ENCODE results near the gene EFNA1.

Gene EFNA1

GRCh38 chr1:155177918-155178281, 50.2 kb downstream of the EFNA1 start (continued):
- TF ChIP-seq ZNF580 (tag by site-specific recombination; IDR thresholded peaks at IDR 0.05) (no peak), ZNF132 (tag by site-specific recombination; IDR thresholded peaks at IDR 0.05; ENCODE audit: borderline replicate concordance) (no peak), ZNF266 (tag by site-specific recombination; IDR thresholded peaks at IDR 0.05; ENCODE audit: low read depth) (no peak), ZNF133 (tag by site-specific recombination; IDR thresholded peaks at IDR 0.05) (no peak), ZIC2 (tag by site-specific recombination; IDR thresholded peaks at IDR 0.05) (no peak), ZNF148 (tag by site-specific recombination; IDR thresholded peaks at IDR 0.05; ENCODE audit: borderline replicate concordance) (no peak), CTCF (tag by site-specific recombination; IDR thresholded peaks at IDR 0.05) (no peak), BCL11A (tag by site-specific recombination; IDR thresholded peaks at IDR 0.05; ENCODE audit: low read depth) (no peak), ZNF18 (tag by site-specific recombination; IDR thresholded peaks at IDR 0.05) (no peak), SP7 (tag by site-specific recombination; IDR thresholded peaks at IDR 0.05) (no peak), HIC1 (tag by site-specific recombination; IDR thresholded peaks at IDR 0.05) (no peak), ZNF791 (tag by site-specific recombination; IDR thresholded peaks at IDR 0.05) (no peak)

- H3K27ac ChIP-seq (ENCODE audit: extremely low read depth, low read depth, low read length), result no peak overlapping the region
- no peaks in the 10 kb centered on the region for H3K4me1 ChIP-seq (ENCODE audit: control insufficient read depth, insufficient read depth, low read length)
- H3K36me3 ChIP-seq (ENCODE audit: control insufficient read depth in 2 of 2, insufficient read depth in 1 of 2, low read length in 2 of 2), result no peaks in the 10 kb centered on the region
- TF ChIP-seq BCL11A (tag by site-specific recombination; IDR thresholded peaks at IDR 0.05; ENCODE audit: low read depth) (peak; percentile 91), ZNF155 (tag by site-specific recombination; IDR thresholded peaks at IDR 0.05) (no peak), BCL11B (tag by site-specific recombination; IDR thresholded peaks at IDR 0.05; ENCODE audit: low read depth) (peak; percentile 97), ZNF324 (tag by site-specific recombination; IDR thresholded peaks at IDR 0.05) (no peak)
- POLR2A ChIA-PET, result no interaction called here
- CTCF ChIA-PET, result interaction anchor here (0.6 to 4.3 kb wide), 3 partner anchors 15 to 83 kb away, joined by 3 to 49 read pairs (median 7); no protein-coding TSS in a partner anchor
- H3K9me3 ChIP-seq (ENCODE audit: control insufficient read depth, insufficient read depth, low read depth, low read length), result no peaks in the 10 kb centered on the region
- no peak overlapping the region for H3K4me3 ChIP-seq (ENCODE audit: low read depth, low read length)
These were observed 50.9 kb downstream of the EFNA1 start for GRCh38 chr1:155178441-155179111.

Measured in HEK293 (cell line).